Endothelial cell (in vitro differentiated cells): ENCODE results near the gene UFD1. TPM values are rescaled to one million over a fixed set of nuclear protein-coding genes. Genes with fewer than 3 reads are reported as not detected.

Source experiments
- DNase-seq: peaks from one replicate; pipeline ENCODE4 v3.0.0; 2021; ENCODE audit warnings: low spot score
- H3K27ac Mint-ChIP-seq: one replicate; pipeline ENCODE4 v1.8.0; 2021; ENCODE audit warnings: mixed read lengths, inconsistent platforms; ENCODE audit not compliant: unreplicated experiment
- H3K27me3 Mint-ChIP-seq: one replicate; pipeline ENCODE4 v1.8.0; 2021; ENCODE audit warnings: mild to moderate bottlenecking, moderate library complexity, mixed read lengths, inconsistent platforms; ENCODE audit not compliant: unreplicated experiment
- H3K36me3 Mint-ChIP-seq: one replicate; pipeline ENCODE4 v1.8.0; 2021; ENCODE audit warnings: mild to moderate bottlenecking, low read depth, mixed read lengths, inconsistent platforms; ENCODE audit not compliant: unreplicated experiment
- H3K4me1 Mint-ChIP-seq: one replicate; pipeline ENCODE4 v1.8.0; 2021; ENCODE audit warnings: mild to moderate bottlenecking, mixed read lengths, inconsistent platforms; ENCODE audit not compliant: unreplicated experiment
- H3K4me3 Mint-ChIP-seq: one replicate; pipeline ENCODE4 v1.8.0; 2021; ENCODE audit warnings: mild to moderate bottlenecking, mixed read lengths, inconsistent platforms; ENCODE audit not compliant: unreplicated experiment
- H3K9me3 Mint-ChIP-seq: one replicate; pipeline ENCODE4 v1.8.0; 2021; ENCODE audit warnings: mixed read lengths, inconsistent platforms; ENCODE audit not compliant: unreplicated experiment
- total RNA-seq: library from RNA; stranded (reverse); fragmentation: NEBNext Ultra II Directional; extraction: Animal tissue kit (Norgen Biotek cat#: 25700); gene quantifications from one replicate; pipeline ENCODE4 v1.2.1, GENCODE V29; 2021; ENCODE audit not compliant: unreplicated experiment
- TF ChIP-seq, protein P1 (sequence below): fragments of 200-600 bp; sonication (generic); IDR thresholded peaks from one replicate; pipeline ENCODE4 v1.5.0; 2021; ENCODE audit warnings: antibody characterized with exemption; ENCODE audit not compliant: unreplicated experiment

The UFD1 gene
- total RNA-seq, 1 donor from 2014 or later: 86.2 TPM

DNA sequence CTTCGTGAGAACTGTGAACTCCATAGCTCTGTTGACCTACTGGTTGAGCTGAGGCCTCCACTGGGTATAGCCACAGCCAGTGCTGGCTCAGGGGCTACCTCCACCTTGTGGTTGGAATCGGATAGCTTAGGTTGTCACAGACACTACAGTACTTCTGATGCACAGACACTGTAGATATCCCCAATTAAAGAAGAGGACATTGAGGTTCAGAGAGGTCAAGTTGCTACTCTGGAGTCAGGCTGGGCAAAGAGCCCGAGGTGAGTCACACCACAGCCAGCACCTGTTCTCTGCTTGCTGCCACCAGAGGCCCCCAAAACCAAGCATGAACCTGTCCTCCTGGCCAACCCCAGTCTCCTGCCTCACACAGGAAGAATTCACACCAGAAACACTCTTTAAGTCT is 5.4 kb downstream of the UFD1 start:
- DNase-seq: no peak
- peaks cover 37% of the 10 kb centered on the region for H3K36me3 Mint-ChIP-seq
- peaks cover 14% of the 10 kb centered on the region for H3K4me1 Mint-ChIP-seq
- H3K27ac Mint-ChIP-seq: no peak overlapping the region
- H3K9me3 Mint-ChIP-seq: no peaks in the 10 kb centered on the region
- H3K27me3 Mint-ChIP-seq: peaks cover 2% of the 10 kb centered on the region
- no peak overlapping the region for H3K4me3 Mint-ChIP-seq
- TF ChIP-seq, protein P1, sequence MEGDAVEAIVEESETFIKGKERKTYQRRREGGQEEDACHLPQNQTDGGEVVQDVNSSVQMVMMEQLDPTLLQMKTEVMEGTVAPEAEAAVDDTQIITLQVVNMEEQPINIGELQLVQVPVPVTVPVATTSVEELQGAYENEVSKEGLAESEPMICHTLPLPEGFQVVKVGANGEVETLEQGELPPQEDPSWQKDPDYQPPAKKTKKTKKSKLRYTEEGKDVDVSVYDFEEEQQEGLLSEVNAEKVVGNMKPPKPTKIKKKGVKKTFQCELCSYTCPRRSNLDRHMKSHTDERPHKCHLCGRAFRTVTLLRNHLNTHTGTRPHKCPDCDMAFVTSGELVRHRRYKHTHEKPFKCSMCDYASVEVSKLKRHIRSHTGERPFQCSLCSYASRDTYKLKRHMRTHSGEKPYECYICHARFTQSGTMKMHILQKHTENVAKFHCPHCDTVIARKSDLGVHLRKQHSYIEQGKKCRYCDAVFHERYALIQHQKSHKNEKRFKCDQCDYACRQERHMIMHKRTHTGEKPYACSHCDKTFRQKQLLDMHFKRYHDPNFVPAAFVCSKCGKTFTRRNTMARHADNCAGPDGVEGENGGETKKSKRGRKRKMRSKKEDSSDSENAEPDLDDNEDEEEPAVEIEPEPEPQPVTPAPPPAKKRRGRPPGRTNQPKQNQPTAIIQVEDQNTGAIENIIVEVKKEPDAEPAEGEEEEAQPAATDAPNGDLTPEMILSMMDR: no peak

DNA sequence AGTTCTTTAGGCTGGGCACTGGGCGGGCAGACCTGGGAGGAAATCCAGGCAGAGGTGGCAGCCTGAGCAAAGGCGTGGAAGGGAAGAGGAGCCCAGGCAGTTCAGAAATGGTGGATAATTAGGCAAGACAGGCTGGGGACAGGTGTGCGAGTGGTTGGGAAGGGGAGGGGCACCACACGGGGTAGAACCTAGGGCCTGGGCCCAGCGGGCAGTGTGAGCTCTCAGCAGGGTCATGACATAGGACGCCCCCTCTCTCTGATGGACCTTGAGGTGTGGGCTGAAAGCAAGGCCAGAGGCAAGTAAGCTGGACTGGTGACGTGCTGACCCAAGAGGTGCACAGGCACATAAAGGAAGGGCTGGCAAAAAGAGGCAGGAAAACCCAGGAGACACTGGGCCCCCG is 6.8 kb downstream of the UFD1 start:
- Mint-ChIP-seq H3K4me3 (peak overlapping the region; percentile 51), H3K27me3 (peaks cover 2% of the 10 kb centered on the region), H3K9me3 (no peaks in the 10 kb centered on the region), H3K27ac (no peak overlapping the region), H3K36me3 (peaks cover 49% of the 10 kb centered on the region), H3K4me1 (peaks cover 8% of the 10 kb centered on the region)
- TF ChIP-seq, protein P1: no peak
- no peak for DNase-seq

DNA sequence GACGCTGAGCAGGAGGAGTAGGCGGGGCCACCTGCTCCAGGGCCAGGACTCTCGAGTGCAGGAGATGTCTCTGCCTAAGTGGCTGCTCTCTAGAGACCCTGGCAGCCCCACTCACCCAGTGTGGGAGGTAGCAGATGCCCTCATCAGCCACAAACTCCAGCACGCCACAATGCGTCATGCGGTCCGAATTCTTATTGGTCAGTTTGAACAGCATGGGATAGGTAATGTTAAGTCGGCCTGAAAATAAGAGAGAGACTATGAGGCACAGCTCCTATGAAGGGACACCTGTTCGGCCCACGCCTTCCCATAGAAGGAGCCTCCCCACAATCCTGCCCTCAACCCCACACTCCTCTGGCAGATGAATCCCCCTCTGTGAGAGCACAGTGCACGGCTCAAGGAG is 7.4 kb downstream of the UFD1 start:
- H3K4me3 Mint-ChIP-seq: no peak overlapping the region
- no peaks in the 10 kb centered on the region for H3K9me3 Mint-ChIP-seq
- no peak for DNase-seq
- TF ChIP-seq, protein P1: no peak
- peaks cover 2% of the 10 kb centered on the region for H3K27me3 Mint-ChIP-seq
- peaks cover 53% of the 10 kb centered on the region for H3K36me3 Mint-ChIP-seq
- H3K4me1 Mint-ChIP-seq: peaks cover 5% of the 10 kb centered on the region
- H3K27ac Mint-ChIP-seq: peak overlapping the region; percentile 24

DNA sequence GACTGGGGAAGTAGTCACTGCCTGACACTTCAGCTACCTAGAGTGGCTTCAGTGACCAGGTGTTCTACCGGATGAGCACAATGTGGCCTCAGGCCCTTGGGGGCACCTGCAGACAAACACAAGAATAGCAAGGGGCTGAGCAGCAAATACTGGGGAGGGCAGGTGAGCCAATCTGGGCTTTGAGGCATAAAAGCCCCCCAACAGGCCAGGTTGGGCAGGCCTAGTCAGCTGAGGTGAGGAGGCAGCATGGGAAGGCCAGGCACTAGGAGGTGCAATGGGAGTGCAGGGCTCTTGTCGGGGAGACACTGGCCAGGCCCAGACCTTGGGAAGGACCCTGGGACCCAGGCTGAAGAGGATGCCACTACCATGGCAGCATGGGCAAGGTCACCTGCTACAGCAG is 9.0 kb downstream of the UFD1 start:
- TF ChIP-seq, protein P1: no peak
- Mint-ChIP-seq H3K36me3 (peaks cover 51% of the 10 kb centered on the region), H3K27me3 (peaks cover 2% of the 10 kb centered on the region), H3K27ac (no peak overlapping the region), H3K4me3 (no peak overlapping the region), H3K9me3 (no peaks in the 10 kb centered on the region), H3K4me1 (no peaks in the 10 kb centered on the region)
- no peak for DNase-seq

DNA sequence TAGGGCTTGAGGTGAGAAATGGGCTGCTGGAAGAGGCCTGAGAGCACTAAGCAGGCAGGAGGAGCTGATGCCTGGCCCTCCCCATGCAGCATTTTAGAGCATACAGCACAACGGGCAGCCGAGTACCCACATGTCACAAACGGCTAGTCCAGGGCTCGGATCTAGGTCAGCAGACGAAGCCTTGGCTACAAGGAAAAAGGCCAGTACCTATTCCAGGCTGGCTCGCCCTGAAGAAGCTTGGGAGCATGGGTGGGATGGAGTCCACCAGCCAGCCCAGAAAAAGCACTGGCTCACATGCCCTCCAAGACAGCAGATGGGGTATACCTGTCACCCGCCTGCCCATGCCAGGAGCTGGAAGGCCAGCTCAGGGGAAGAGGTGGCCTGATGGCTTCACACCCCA is 9.6 kb downstream of the UFD1 start:
- no peak for DNase-seq
- peaks cover 2% of the 10 kb centered on the region for H3K27me3 Mint-ChIP-seq
- H3K4me3 Mint-ChIP-seq: no peak overlapping the region
- H3K36me3 Mint-ChIP-seq: peaks cover 55% of the 10 kb centered on the region
- TF ChIP-seq, protein P1: no peak
- no peak overlapping the region for H3K27ac Mint-ChIP-seq
- H3K9me3 Mint-ChIP-seq: no peaks in the 10 kb centered on the region
- no peaks in the 10 kb centered on the region for H3K4me1 Mint-ChIP-seq
